D721Med (cell line): ENCODE data around the gene SH3RF3.

Source experiments
- DNase-seq: peaks from one replicate; pipeline ENCODE4 v3.0.0; 2011; ENCODE audit warnings: low spot score; ENCODE audit not compliant: insufficient read length
- FAIRE-seq: peaks from 2 replicates; lab custom pipeline; 2011; peaks lifted over from hg19 to GRCh38; lab: Jason Lieb, UNC
- TF ChIP-seq, protein P1 (sequence below): IDR thresholded peaks from 2 replicates; pipeline ENCODE4 v1.5.1; 2012; ENCODE audit warnings: mild to moderate bottlenecking, control low read depth; ENCODE audit not compliant: insufficient read depth; ENCODE audit errors: missing control alignments

Gene SH3RF3

DNA sequence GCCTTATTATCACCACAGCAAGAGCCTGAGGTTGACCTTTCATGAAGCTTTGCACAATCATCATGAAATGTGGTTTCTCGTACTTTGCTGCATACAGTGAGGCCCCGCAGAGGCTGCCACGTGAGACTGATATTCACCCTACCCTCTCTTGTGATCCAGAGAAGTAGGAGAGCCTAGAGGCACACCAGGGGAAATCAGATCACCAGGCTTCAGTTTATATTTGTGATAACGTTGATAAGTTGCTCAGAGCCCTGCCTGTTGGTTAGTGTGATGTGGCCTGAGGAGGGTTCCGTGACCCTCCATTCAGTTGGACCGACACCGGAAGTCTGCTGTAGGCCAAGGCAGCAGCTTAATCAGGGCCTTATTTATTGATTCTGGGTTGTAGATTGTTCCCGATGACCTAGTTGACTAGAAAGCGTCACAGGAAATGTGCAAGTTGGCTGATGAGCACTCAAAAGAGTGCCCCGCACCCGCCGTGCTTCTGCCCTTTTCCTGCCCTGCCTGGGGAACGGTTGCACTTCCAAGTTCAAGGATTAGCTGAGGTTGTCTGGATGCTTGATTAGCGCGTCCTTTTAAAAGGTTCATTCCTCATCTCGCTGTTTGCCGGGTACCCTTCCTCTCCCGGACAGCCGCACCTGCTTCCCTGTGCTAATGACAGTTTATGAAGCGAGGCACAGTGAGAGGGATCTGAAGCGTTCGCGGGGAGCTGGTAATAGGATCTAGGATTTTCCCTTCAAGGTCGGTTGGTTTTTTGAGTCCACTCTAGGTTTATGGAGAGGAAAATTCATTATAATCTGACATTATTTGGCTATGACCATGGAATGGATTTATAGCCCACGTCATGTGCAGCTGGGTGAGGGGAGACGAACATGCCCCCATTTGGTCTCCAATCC is 146.4 kb downstream of the SH3RF3 start:
- FAIRE-seq (no peak), DNase-seq (no peak)
- TF ChIP-seq, protein P1, sequence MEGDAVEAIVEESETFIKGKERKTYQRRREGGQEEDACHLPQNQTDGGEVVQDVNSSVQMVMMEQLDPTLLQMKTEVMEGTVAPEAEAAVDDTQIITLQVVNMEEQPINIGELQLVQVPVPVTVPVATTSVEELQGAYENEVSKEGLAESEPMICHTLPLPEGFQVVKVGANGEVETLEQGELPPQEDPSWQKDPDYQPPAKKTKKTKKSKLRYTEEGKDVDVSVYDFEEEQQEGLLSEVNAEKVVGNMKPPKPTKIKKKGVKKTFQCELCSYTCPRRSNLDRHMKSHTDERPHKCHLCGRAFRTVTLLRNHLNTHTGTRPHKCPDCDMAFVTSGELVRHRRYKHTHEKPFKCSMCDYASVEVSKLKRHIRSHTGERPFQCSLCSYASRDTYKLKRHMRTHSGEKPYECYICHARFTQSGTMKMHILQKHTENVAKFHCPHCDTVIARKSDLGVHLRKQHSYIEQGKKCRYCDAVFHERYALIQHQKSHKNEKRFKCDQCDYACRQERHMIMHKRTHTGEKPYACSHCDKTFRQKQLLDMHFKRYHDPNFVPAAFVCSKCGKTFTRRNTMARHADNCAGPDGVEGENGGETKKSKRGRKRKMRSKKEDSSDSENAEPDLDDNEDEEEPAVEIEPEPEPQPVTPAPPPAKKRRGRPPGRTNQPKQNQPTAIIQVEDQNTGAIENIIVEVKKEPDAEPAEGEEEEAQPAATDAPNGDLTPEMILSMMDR = no peak

DNA sequence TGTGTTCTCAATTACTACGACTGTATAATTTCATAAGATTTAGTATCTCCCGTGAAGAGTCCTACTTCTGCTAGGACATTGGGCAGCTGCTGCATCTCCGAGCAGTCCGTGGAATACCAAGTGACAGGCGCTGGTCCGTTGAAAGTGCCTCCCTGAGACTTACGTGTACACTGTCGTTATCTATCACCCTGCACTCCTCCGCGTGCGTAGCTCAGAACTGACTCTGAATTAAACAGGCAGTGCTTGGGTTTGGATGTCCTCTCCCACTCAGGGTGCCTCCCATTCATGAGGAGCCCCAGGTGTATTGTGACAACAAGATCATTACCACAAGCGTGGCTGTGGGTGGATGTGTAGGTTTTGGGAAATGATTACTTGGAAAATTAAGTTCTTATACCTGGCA is 148.4 kb downstream of the SH3RF3 start:
- no peak for FAIRE-seq
- no peak for DNase-seq
- TF ChIP-seq, protein P1 = no peak

DNA sequence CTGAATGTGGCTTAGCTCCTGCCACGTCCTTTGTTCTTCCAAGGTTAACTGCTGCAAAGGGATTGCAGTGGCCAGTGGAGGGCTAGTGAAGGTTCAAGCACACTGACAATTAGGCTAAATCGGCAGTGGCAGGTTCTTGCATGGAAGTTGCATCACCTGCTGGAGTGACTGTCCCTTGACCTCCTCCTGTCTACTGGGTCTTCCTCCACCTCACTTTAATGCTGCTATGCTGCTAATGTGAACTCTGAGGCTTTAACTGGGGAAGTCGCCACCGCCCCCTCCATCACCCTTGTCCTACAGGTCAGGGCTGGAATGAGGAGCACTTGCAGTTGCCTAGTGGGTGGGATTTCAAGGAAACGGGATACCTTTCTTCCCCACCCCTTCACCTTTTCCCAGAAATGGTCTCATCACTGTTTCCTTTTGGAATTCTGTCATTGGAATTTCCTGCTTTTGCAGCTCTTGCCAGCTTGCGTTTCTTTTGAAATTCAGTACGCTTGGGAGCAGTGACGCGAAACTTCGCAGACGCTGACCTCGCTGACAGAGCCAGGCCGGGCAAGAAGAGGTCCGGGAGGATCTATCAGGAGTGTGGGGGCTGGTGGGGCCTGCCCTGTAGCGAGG is 150.3 kb downstream of the SH3RF3 start:
- no peak for FAIRE-seq
- TF ChIP-seq, protein P1 = no peak
- no peak for DNase-seq

DNA sequence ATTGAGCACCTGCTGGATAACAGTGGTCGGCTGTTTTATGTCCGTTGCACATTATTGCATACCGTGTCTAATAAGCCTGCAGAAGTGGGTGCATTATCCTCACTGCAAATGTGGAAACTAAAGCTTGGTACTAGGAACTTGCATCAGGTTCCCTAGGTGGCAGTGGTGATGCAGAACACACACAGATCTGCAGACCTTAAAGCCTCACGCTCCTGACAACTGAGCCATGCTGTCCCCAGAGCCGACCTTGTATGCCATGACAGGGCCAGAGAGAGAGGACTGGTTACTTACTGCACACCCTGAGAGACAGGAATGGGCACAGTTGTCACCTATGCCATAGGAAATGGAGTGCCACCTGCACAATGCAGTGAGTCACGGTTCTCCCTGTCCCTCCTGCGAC is 151.8 kb downstream of the SH3RF3 start:
- no peak for FAIRE-seq
- DNase-seq = no peak
- TF ChIP-seq, protein P1 = no peak

DNA sequence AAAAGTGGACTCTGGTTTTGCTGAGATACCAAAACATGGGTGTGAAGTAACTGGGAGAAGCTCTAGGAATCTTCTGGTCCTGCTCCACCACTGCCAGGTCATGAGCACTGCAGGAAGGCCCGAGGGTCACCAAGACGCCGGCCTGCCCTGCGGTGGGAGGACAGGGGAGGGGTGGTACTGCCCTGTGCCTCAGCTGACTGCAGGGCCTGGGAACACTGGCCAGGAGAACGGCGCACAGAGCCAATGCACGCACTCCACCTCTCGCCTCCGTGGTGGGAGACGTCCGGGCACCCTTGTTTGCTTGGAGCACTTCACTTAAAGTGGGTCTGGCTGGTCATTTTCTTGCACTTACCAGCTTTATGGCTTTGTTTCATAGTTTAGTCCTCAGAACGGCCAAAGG is 153.4 kb downstream of the SH3RF3 start:
- FAIRE-seq (no peak), DNase-seq (no peak)
- TF ChIP-seq, protein P1 = no peak

DNA sequence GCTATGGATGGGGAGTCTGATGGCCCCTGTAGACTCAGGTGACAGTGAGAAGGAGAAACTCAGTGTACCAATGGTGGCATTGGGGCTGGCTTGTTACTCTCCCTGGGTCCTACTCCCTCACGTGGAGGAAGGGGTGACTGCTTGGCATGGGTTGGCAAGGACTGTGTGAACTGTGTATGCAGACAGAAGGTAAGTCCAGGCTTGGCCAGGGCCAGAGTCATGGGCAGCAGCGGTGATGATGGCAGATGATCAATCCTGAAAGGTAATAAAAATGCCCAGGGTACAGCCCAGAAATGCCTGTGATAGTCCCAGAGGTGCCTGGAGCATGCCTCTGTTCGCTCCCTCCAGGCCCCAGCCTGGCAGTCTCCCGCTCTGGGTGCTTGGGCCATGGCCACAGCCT is 153.9 kb downstream of the SH3RF3 start:
- TF ChIP-seq, protein P1 = no peak
- no peak for FAIRE-seq

DNA sequence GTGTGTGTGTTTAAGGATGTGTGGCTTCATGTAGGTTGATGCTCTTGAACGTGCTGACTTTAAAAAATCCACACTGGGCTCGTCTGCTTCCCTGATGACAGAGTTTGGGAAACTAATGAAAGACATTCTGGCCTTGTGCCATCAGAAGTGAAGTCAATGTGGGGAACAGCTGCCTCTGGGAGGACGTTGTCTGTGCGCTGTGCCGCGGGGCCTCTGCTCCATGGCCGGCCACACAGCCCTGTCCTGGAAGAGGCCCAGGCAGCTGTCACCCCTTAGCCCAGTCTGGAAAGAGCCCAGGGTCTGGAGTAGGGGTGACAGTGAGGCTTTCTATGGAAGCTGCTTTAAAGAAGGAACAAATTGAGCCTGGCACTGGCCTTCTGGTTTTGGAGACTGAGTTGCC is 155.8 kb downstream of the SH3RF3 start:
- no peak for FAIRE-seq

More for the DNA sequence above, 153.9 kb downstream of the SH3RF3 start:
- no peak for DNase-seq

More for the DNA sequence above, 155.8 kb downstream of the SH3RF3 start:
- TF ChIP-seq, protein P1 = no peak
- DNase-seq = no peak
